Measurements from ENCODE around the gene USP13. TPM values are rescaled to one million over a fixed set of nuclear protein-coding genes. Genes with fewer than 3 reads are reported as not detected.

The USP13 gene
- total and polyA plus RNA-seq, 4 donors = 2.4 to 7.3 (median 4.2) TPM

DNA sequence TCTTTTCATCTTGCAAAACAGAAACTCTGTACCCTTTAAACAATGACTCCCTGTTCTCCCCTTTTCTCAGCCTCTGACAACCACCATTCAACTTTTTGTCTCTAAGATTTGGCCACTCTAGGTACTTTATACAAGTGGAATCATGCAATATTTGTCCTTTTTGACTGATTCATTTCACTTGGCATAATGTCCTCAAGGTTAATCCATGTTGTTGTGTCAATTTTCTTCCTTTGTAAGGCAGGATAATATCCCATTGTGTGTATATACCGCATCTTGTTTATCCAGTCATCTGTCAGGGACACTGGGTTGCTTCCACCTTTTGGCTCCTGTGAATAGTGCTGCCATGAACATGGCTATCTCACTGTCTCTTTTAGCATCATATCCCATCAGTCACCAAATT lies 10.3 kb downstream of the USP13 start:
- no peaks in the 10 kb centered on the region for H3K9me3 ChIP-seq (ENCODE audit: control insufficient read depth in 4 of 4, low read length in 3 of 4)
- H3K36me3 ChIP-seq (ENCODE audit: control insufficient read depth in 4 of 4, insufficient read depth in 3 of 4, low read depth in 1 of 4, low read length in 3 of 4) = no peaks in the 10 kb centered on the region
- TF ChIP-seq JUND (IDR thresholded peaks at IDR 0.05) (no peak), HNF4G (IDR thresholded peaks at IDR 0.05) (no peak), YY1 (IDR thresholded peaks at IDR 0.05) (no peak), FOXA1 (IDR thresholded peaks at IDR 0.05) (no peak), EGR1 (IDR thresholded peaks at IDR 0.05; ENCODE audit: low read depth in 2 of 2) (no peak)
- TF ChIP-seq, protein P1, sequence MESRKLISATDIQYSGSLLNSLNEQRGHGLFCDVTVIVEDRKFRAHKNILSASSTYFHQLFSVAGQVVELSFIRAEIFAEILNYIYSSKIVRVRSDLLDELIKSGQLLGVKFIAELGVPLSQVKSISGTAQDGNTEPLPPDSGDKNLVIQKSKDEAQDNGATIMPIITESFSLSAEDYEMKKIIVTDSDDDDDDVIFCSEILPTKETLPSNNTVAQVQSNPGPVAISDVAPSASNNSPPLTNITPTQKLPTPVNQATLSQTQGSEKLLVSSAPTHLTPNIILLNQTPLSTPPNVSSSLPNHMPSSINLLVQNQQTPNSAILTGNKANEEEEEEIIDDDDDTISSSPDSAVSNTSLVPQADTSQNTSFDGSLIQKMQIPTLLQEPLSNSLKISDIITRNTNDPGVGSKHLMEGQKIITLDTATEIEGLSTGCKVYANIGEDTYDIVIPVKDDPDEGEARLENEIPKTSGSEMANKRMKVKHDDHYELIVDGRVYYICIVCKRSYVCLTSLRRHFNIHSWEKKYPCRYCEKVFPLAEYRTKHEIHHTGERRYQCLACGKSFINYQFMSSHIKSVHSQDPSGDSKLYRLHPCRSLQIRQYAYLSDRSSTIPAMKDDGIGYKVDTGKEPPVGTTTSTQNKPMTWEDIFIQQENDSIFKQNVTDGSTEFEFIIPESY (IDR thresholded peaks at IDR 0.05) = no peak
- TF ChIP-seq, protein P2, sequence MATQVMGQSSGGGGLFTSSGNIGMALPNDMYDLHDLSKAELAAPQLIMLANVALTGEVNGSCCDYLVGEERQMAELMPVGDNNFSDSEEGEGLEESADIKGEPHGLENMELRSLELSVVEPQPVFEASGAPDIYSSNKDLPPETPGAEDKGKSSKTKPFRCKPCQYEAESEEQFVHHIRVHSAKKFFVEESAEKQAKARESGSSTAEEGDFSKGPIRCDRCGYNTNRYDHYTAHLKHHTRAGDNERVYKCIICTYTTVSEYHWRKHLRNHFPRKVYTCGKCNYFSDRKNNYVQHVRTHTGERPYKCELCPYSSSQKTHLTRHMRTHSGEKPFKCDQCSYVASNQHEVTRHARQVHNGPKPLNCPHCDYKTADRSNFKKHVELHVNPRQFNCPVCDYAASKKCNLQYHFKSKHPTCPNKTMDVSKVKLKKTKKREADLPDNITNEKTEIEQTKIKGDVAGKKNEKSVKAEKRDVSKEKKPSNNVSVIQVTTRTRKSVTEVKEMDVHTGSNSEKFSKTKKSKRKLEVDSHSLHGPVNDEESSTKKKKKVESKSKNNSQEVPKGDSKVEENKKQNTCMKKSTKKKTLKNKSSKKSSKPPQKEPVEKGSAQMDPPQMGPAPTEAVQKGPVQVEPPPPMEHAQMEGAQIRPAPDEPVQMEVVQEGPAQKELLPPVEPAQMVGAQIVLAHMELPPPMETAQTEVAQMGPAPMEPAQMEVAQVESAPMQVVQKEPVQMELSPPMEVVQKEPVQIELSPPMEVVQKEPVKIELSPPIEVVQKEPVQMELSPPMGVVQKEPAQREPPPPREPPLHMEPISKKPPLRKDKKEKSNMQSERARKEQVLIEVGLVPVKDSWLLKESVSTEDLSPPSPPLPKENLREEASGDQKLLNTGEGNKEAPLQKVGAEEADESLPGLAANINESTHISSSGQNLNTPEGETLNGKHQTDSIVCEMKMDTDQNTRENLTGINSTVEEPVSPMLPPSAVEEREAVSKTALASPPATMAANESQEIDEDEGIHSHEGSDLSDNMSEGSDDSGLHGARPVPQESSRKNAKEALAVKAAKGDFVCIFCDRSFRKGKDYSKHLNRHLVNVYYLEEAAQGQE (IDR thresholded peaks at IDR 0.05) = no peak
- TF ChIP-seq, protein P3, sequence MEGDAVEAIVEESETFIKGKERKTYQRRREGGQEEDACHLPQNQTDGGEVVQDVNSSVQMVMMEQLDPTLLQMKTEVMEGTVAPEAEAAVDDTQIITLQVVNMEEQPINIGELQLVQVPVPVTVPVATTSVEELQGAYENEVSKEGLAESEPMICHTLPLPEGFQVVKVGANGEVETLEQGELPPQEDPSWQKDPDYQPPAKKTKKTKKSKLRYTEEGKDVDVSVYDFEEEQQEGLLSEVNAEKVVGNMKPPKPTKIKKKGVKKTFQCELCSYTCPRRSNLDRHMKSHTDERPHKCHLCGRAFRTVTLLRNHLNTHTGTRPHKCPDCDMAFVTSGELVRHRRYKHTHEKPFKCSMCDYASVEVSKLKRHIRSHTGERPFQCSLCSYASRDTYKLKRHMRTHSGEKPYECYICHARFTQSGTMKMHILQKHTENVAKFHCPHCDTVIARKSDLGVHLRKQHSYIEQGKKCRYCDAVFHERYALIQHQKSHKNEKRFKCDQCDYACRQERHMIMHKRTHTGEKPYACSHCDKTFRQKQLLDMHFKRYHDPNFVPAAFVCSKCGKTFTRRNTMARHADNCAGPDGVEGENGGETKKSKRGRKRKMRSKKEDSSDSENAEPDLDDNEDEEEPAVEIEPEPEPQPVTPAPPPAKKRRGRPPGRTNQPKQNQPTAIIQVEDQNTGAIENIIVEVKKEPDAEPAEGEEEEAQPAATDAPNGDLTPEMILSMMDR (IDR thresholded peaks at IDR 0.05; ENCODE audit: low read depth, low read length, missing input control) = no peak
- no peak for DNase-seq (ENCODE audit: low spot score)
- no peak overlapping the region for H3K4me3 ChIP-seq (ENCODE audit: low read depth in 1 of 3, low read length in 3 of 3)
- WGBS = 93% methylated on average over 1 of the region's 1 CpG
- H3K27ac ChIP-seq (ENCODE audit: low read depth in 1 of 2, low read length in 2 of 2) = no peak overlapping the region
- no peak overlapping the region for H3K9ac ChIP-seq (ENCODE audit: low read depth in 1 of 2, low read length in 2 of 2)
- no peaks in the 10 kb centered on the region for H3K27me3 ChIP-seq (ENCODE audit: control insufficient read depth in 4 of 4, insufficient read depth in 4 of 4, low read length in 3 of 4)
- H3K4me1 ChIP-seq (ENCODE audit: control insufficient read depth in 4 of 4, insufficient read depth in 4 of 4, low read length in 3 of 4) = no peaks in the 10 kb centered on the region

DNA sequence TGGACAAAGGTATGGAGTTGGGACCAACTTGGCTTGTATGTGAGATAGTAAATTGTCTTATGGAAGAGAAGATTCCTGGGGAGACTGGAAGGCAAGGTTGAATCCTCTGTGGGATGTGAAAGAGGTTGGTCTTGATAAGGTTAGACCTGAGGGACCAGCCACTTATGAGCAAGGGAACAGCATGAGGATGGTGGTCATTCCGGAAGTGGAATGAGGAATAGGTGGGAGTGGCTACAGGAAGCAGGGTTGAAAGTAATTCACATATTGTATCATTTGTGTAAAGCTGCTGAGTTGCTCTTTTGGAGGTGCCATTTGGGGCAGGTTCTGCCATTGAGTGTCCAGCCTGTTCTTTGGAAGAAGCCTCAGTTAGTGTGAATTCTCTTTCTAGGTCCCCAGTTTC lies 13.2 kb downstream of the USP13 start:
- no peaks in the 10 kb centered on the region for H3K27me3 ChIP-seq (ENCODE audit: control insufficient read depth in 4 of 4, insufficient read depth in 4 of 4, low read length in 3 of 4)
- no peak overlapping the region for H3K4me3 ChIP-seq (ENCODE audit: low read depth in 1 of 3, low read length in 3 of 3)
- no peak overlapping the region for H3K9ac ChIP-seq (ENCODE audit: low read depth in 1 of 2, low read length in 2 of 2)
- no peaks in the 10 kb centered on the region for H3K36me3 ChIP-seq (ENCODE audit: control insufficient read depth in 4 of 4, insufficient read depth in 3 of 4, low read depth in 1 of 4, low read length in 3 of 4)
- no peaks in the 10 kb centered on the region for H3K9me3 ChIP-seq (ENCODE audit: control insufficient read depth in 4 of 4, low read length in 3 of 4)
- DNase-seq (ENCODE audit: low spot score) = no peak
- H3K4me1 ChIP-seq (ENCODE audit: control insufficient read depth in 4 of 4, insufficient read depth in 4 of 4, low read length in 3 of 4) = no peaks in the 10 kb centered on the region
- WGBS = 66% methylated on average over 1 of the region's 1 CpG
- H3K27ac ChIP-seq (ENCODE audit: low read depth in 1 of 2, low read length in 2 of 2) = no peak overlapping the region
- no peak for TF ChIP-seq TAF1 (conservative IDR thresholded peaks at IDR 0.05)
- TF ChIP-seq, protein P3 (IDR thresholded peaks at IDR 0.05; ENCODE audit: low read depth, low read length, missing input control) = no peak
- no peak for TF ChIP-seq NR2F2 (IDR thresholded peaks at IDR 0.05)
- no peak for TF ChIP-seq RAD21 (IDR thresholded peaks at IDR 0.05)
- no peak for TF ChIP-seq FOXA2 (IDR thresholded peaks at IDR 0.05)
- TF ChIP-seq, protein P4, sequence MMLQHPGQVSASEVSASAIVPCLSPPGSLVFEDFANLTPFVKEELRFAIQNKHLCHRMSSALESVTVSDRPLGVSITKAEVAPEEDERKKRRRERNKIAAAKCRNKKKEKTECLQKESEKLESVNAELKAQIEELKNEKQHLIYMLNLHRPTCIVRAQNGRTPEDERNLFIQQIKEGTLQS (IDR thresholded peaks at IDR 0.05) = no peak
- TF ChIP-seq EGR1 (IDR thresholded peaks at IDR 0.05; ENCODE audit: low read depth in 2 of 2) = no peak
- TF ChIP-seq JUND (IDR thresholded peaks at IDR 0.05) = no peak
- no peak for TF ChIP-seq YY1 (IDR thresholded peaks at IDR 0.05)
- TF ChIP-seq, protein P2 (IDR thresholded peaks at IDR 0.05) = no peak
- TF ChIP-seq, protein P1 (IDR thresholded peaks at IDR 0.05) = no peak
- no peak for TF ChIP-seq SP1 (IDR thresholded peaks at IDR 0.05)
- TF ChIP-seq GABPA (IDR thresholded peaks at IDR 0.05 in 1 of 2, conservative IDR thresholded peaks at IDR 0.05 in 1 of 2) = no peak
- no peak for TF ChIP-seq RXRA (IDR thresholded peaks at IDR 0.05)
